ENCODE results near the gene POU3F3.

GRCh38 chr2:104849618-104850141 lies 4.2 kb upstream of the POU3F3 start:
- TF ChIP-seq CTCF (IDR thresholded peaks at IDR 0.05) = peak; percentile 85
- no peak for TF ChIP-seq SIN3A (IDR thresholded peaks at IDR 0.05; ENCODE audit: borderline replicate concordance, insufficient read depth, low read depth, low read length)
- TF ChIP-seq REST (IDR thresholded peaks at IDR 0.05; ENCODE audit: insufficient read depth in 1 of 2, low read depth in 2 of 2, low read length in 1 of 2) = no peak
- no peak for TF ChIP-seq POLR2AphosphoS5 (IDR thresholded peaks at IDR 0.05; ENCODE audit: low read depth, low read length)
- TF ChIP-seq TCF7L2 (IDR thresholded peaks at IDR 0.05; ENCODE audit: low read depth, low read length) = no peak

All from Panc1 (cell line).